Stimulated activated CD8-positive, alpha-beta memory T cell treated with anti-CD3 and anti-CD28 coated beads, Interleukin-7, amount 100 ng/mL, for 1 hour (primary cell): Measurements from ENCODE around the gene MOGAT1.
"Not testable (repeated sequence)": the region's sequence is repeated elsewhere in the genome, so short reads cannot be mapped to it uniquely, and the experiment has no call there.

Experiments
- DNase-seq, 2 donors: peaks; one replicate each; pipeline ENCODE4 v3.0.0-alpha.2; 2020; ENCODE audit warnings: low read depth in 2 of 2

The MOGAT1 gene

DNA sequence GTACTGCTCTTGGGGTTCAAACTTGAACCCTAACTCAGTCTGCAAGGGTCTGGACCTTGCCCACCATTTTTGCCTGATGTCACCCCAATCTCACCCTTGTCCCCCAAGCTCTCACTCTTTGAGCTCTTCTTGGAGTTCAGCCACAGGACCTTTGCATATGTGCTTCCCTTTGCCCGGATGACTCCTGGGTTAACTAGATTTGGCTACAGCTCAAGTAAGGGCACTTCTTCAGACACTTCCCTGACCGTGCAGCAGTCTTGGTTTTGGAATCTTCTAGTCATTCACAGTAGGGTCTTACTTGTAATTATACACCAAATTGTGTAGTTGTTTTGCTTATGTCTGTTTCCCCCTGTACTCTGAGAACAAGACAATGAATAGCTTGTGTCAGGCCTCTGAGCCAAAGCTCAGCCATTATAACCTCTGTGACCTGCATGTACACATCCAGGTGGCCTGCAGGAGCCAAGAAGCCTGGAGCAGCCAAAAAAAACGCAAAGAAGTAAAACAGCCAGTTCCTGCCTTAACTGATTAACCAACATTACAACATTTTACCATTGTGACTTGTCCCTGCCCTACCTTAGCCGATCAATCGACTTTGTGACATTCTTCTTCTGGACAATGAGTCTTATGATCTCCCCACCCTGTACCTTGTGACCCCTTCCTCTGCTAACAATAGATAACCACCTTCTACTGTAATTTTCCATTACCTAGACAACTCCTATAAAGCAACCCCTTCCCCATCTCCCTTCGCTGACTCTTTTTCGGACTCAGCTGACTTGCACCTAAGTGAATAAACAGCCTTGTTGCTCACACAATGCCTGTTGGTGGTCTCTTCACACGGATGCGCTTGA is 1.0 kb upstream of the MOGAT1 start:
- no peak for DNase-seq

- no peak for DNase-seq
These were observed 577 bp downstream of the MOGAT1 start for GRCh38 chr2:222672068-222672401.

DNA sequence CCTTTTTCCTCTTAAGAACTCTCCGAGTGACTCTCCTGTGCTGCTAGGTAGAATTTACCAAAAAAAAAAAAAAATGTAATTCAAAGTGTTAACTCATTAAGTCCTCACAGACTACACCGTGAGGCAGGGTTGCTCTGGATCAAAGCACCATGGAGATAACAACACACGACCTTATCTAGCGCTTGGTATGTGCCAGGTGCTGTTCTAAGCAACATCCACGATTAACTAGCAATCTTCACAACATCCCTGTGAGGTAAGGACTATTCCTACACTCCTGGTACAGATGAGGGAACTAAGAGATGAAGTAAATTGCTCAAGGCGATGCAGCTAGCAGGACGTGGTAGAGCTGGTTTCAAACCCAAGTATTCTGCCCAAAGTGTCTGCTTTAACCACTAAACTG is 1.8 kb downstream of the MOGAT1 start:
- DNase-seq: no peak

DNA sequence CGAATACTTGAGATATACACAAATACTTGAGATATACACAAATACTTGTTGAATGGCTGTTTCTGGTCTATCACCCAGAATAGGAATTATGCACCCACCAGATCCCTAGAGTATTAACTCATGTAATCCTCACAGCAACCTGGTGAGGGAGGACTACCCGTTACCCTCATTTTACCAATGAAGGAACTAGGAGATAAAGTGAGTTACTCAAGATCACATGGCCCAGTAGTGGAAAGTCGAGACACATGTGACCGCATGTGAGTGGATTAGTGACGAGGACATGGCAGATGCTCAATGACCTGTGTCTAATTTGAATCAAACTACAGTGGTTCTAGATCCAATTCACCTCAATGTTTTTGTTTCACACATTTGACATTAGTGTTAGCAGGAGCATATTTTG is 2.4 kb downstream of the MOGAT1 start:
- DNase-seq: no peak

DNA sequence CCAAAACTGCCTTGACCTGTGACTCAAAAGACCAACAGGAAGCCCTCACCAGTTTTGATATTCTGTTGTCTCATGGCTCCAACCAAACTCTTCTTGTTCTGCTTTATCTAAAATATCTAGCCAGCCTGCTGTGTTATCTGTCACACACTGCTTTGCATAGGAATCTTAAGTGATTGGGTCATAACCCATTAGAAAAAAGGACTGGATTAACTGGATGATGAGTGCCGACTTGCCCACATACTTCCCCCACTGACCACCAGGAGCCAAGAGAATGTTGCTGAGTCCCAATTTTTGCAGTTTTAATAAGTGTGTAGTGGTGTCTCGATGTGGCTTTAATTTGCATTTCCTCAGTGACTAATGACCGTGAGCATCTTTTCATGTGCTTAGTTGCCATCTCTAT is 6.5 kb downstream of the MOGAT1 start:
- no peak for DNase-seq

DNA sequence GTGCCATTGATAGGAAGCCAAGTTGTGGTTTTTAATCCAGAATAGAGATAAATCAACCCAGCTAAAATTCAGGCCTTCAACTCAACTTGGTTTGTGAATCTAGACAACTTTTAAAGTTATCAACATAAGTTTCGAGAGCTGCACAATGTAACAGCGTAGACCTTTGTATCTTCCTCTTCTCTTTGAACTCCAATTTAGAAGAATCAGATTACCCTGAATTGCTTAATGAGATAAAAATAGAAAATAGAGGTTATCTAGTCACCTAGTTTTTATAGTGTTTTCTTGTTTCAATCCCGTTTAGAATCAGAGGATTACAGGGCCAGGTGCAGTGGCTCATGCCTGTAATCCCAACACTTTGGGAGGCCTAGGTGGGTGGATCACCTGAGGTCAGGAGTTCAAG is 12.3 kb downstream of the MOGAT1 start:
- no peak for DNase-seq

DNA sequence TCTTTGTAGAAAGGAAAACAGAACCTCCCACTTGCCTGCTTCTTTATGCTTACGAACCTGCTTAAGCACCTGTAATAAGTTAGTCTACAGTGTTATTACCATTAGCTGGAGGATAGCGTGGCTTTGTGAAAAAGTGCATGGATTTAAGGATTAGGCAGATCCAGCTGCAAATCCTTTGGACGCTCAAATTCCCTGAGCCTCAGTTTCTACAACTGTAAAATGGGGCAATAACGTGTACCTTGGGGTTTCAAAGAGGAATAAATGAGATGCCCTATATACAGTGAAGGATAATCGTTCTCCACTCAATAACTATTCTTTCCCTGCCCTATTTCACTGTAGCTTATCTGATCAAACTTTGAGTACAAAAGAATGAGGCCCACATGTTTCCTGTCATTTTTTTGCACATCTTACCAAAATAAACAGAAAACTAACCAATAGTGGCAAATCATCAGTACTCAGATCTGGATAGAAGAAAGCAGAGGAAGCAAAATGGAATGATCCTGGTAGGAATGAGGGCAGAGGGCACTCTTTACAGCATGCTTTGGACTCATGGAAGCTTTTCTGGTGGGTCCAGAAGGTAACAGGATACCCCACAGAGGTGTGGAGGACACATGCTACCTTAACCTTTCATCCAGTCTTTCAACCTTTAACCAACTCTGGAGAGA is 14.8 kb downstream of the MOGAT1 start:
- no peak for DNase-seq

DNA sequence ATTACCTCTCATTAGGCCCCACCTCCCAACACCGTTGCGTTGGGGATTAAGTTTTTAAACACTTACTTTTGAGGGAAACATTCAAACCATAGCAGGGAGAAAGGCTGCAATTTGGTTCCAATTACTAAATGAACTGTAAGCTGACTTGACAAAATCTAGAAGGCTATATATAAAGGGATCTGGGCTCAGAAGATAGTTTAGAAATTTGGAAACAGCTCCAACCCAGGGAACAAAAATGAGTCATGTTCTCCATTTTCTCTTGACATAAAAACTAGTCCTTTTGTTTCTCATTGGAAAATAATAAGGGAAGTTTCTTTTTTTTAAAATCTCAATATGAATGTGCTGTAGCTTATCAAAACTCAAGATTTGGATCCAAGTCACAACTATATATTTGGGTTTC is 17.5 kb downstream of the MOGAT1 start:
- no peak for DNase-seq

DNA sequence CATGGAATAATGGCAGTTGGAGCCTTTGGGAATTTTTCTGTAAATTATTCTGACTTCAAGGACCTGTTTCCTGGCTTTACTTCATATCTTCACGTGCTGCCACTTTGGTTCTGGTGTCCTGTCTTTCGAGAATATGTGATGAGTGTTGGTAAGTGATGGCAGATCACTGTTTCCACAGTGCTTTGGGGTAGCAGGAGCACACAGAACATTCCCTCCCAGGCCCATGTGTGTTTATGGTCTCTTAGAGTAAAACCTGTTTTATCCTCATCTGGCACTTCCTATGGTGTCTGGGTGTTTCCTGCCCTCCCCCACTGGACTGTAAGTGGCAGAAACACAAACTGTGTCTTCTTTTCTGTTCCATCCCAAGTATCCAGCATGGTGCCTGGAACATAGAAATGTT is 17.9 kb downstream of the MOGAT1 start:
- no peak for DNase-seq

GRCh38 chr2:222690564-222691200 is 19.2 kb downstream of the MOGAT1 start:
- DNase-seq: peak; percentile 28 to 54

DNA sequence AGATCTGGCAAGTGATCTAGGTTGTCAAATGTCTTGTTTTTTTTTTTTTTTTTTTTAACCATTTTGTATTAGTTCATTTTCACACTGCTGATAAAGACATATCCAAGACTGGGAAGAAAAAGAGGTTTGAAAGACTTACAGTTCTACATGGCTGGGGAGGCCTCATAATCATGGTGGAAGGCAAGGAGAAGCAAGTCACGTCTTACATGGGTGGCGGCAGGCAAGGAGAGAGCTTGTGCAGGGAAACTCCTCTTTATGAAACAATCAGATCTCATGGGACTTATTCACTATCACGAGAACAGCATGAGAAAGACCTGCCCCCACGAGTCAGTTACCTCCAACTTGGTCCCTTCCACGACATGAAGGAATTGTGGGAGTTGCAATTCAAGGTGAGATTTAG is 22.0 kb downstream of the MOGAT1 start:
- DNase-seq: not testable (repeated sequence)

GRCh38 chr2:222693837-222694236 is 22.4 kb downstream of the MOGAT1 start:
- no peak for DNase-seq

GRCh38 chr2:222698276-222698675 is 26.8 kb downstream of the MOGAT1 start:
- DNase-seq: no peak

- DNase-seq: no peak
These were observed 29.8 kb downstream of the MOGAT1 start for GRCh38 chr2:222701233-222701632.

GRCh38 chr2:222701721-222702131 is 30.3 kb downstream of the MOGAT1 start:
- no peak for DNase-seq

GRCh38 chr2:222703091-222703490 is 31.6 kb downstream of the MOGAT1 start:
- DNase-seq: no peak

DNA sequence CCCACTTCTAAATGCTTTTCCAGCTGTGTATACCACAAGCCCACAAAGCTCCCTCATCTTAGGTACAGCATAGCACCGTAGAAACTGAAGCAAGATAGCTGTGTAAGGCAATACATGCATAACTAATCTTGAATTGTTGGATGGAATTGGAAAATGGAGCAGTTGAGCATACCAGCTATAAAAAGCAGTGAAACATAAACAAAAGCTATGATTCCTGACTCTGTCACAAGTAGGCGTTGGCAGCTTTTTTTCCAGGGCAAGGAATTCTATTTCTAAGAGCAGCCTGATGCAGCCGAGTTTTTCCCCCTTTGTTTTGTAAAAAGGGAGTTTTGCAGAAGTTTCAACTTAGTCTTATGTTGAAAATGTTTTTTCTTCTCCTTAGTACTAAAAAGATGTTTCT is 32.4 kb downstream of the MOGAT1 start:
- no peak for DNase-seq

GRCh38 chr2:222706616-222707015 is 35.2 kb downstream of the MOGAT1 start:
- DNase-seq: no peak

DNA sequence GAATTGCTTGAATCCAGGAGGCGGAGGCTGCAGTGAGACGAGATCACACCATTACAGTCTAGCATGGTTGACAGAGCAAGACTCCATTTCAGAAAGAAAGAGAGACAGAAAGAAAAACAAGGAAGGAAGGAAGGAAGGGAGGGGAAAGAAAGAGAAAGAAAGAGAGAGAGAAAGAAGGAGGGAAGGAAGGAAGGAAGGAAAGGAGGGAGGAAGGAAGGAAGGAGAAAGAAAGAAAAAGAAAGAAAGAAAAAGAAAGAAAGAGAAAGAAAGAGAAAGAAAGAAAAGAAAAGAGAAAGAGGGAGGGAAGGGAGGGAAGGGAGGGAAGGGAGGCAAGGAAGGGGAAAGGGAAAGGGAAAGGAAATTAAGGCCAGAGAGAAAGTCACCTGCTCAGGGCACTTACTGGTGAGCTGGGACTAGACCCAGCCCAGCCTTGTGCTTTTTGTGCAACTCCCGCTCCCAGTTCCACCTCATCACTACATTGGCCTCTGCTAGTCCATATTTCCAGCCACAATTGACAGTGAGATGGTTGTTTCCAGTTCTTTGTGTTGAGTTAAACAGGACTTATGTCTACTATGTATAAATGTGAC is 35.7 kb downstream of the MOGAT1 start:
- DNase-seq: no peak

GRCh38 chr2:222707689-222708273 is 36.3 kb downstream of the MOGAT1 start:
- DNase-seq: no peak

- peak; percentile 46 to 59 for DNase-seq
These were observed 36.8 kb downstream of the MOGAT1 start for GRCh38 chr2:222708274-222708710.
